ENCODE measurements around the gene ENOX1. TPM values are rescaled to one million over a fixed set of nuclear protein-coding genes. Genes with fewer than 3 reads are reported as not detected.

ENOX1 gene
- total and polyA plus RNA-seq, 2 of the 13 experiments (the other 11 are each of a cell fraction or from before 2014, with no cell fraction given) = not detected

GRCh38 chr13:43274881-43275280 is 511.9 kb downstream of the ENOX1 start:
- no TSS peak for BruUV-seq (replicated peaks)
- 4% methylated on average over 4 of the region's 4 CpGs for WGBS (ENCODE audit: low lambda C conversion rate)
- no peaks in the 10 kb centered on the region for H3K27me3 ChIP-seq (ENCODE audit: control insufficient read depth in 1 of 2, insufficient read depth in 2 of 2, low read length in 2 of 2)
- no peak overlapping the region for H3K4me2 ChIP-seq (ENCODE audit: low read depth, low read length)
- intact Hi-C loops (cut with micrococcal nuclease; ENCODE audit: unreplicated experiment) = no loop called here
- no peak for FAIRE-seq
- H4K20me1 ChIP-seq (ENCODE audit: insufficient read depth, low read length) = no peaks in the 10 kb centered on the region
- H3K9ac ChIP-seq (ENCODE audit: insufficient read depth, low read depth, low read length) = no peak overlapping the region
- CTCF ChIA-PET (ENCODE audit: low intra/inter-chr PET ratio, low total read pairs) = no interaction called here
- H3K79me2 ChIP-seq (ENCODE audit: insufficient read depth, low read length) = no peaks in the 10 kb centered on the region
- in situ Hi-C loops (cut with HindIII; ENCODE audit: extremely low pct_ligation_motif_present, low pct_unique_long_range_greater_than_20kb) = no loop called here
- H3K4me1 ChIP-seq (ENCODE audit: insufficient read depth, low read length) = no peaks in the 10 kb centered on the region
- DNase-seq (ENCODE audit: low spot score) = no peak
- no peak for ATAC-seq
- no peaks in the 10 kb centered on the region for H3K9me3 ChIP-seq (ENCODE audit: low read length)
- TF ChIP-seq POGK (CRISPR knock-in tag; conservative IDR thresholded peaks at IDR 0.05) (no peak), ATRX (CRISPR knock-in tag; IDR thresholded peaks at IDR 0.05; ENCODE audit: borderline replicate concordance) (no peak), PRMT3 (CRISPR knock-in tag; IDR thresholded peaks at IDR 0.05; ENCODE audit: borderline replicate concordance, low read depth) (no peak), TARDBP (CRISPR knock-in tag; IDR thresholded peaks at IDR 0.05) (no peak), GATAD2A (CRISPR knock-in tag; IDR thresholded peaks at IDR 0.05) (no peak), SALL2 (CRISPR knock-in tag; IDR thresholded peaks at IDR 0.05) (no peak), ZNF234 (CRISPR knock-in tag; conservative IDR thresholded peaks at IDR 0.05) (no peak), PBX2 (CRISPR knock-in tag; IDR thresholded peaks at IDR 0.05) (no peak), ZNF800 (CRISPR knock-in tag; IDR thresholded peaks at IDR 0.05) (no peak), BCL6 (CRISPR knock-in tag; IDR thresholded peaks at IDR 0.05) (no peak), ZNF333 (CRISPR knock-in tag; IDR thresholded peaks at IDR 0.05; ENCODE audit: borderline replicate concordance) (no peak), HINFP (CRISPR knock-in tag; IDR thresholded peaks at IDR 0.05; ENCODE audit: low read depth) (no peak), THAP9 (CRISPR knock-in tag; IDR thresholded peaks at IDR 0.05; ENCODE audit: borderline replicate concordance) (no peak), ZNF326 (CRISPR knock-in tag; IDR thresholded peaks at IDR 0.05; ENCODE audit: borderline replicate concordance) (no peak)
- no peak overlapping the region for H3K27ac ChIP-seq (ENCODE audit: extremely low read length, insufficient read depth, low read length)
- no peak overlapping the region for H2AFZ ChIP-seq (ENCODE audit: low read length)
- POLR2A ChIA-PET = no interaction called here
- H3K4me3 ChIP-seq (replicated peaks in 1 of 3; ENCODE audit: insufficient read depth in 1 of 3, low read depth in 2 of 3, low read length in 3 of 3) = no peak overlapping the region
- H3K36me3 ChIP-seq (replicated peaks in 1 of 2; ENCODE audit: control insufficient read depth in 1 of 2, insufficient read depth in 2 of 2, low read length in 2 of 2) = no peaks in the 10 kb centered on the region

All from HepG2 (cell line).